Measurements from ENCODE around the gene NMNAT2. TPM values are rescaled to one million over a fixed set of nuclear protein-coding genes. Genes with fewer than 3 reads are reported as not detected.

The NMNAT2 gene
- total RNA-seq, 1 experiment from 2014 or later: 8.2 TPM

- DNase-seq (ENCODE audit: low read depth): no peak
Observed at GRCh38 chr1:183315991-183316758, 102.0 kb downstream of the NMNAT2 start.

- DNase-seq (ENCODE audit: low read depth): no peak
Observed at GRCh38 chr1:183313063-183313462, 105.1 kb downstream of the NMNAT2 start.

GRCh38 chr1:183310753-183311479 lies 107.3 kb downstream of the NMNAT2 start:
- DNase-seq (ENCODE audit: low read depth): peak; percentile 62

- DNase-seq (ENCODE audit: low read depth): no peak
Observed at GRCh38 chr1:183308719-183309118, 109.5 kb downstream of the NMNAT2 start.

- no peak for DNase-seq (ENCODE audit: low read depth)
Observed at GRCh38 chr1:183306317-183307042, 111.7 kb downstream of the NMNAT2 start.

GRCh38 chr1:183304440-183305107 lies 113.6 kb downstream of the NMNAT2 start:
- no peak for DNase-seq (ENCODE audit: low read depth)

GRCh38 chr1:183303901-183304300 lies 114.3 kb downstream of the NMNAT2 start:
- DNase-seq (ENCODE audit: low read depth): peak; percentile 57

GRCh38 chr1:183303323-183303645 lies 114.9 kb downstream of the NMNAT2 start:
- DNase-seq (ENCODE audit: low read depth): peak; percentile 53

- peak; percentile 50 for DNase-seq (ENCODE audit: low read depth)
Observed at GRCh38 chr1:183302452-183303322, 115.5 kb downstream of the NMNAT2 start.

GRCh38 chr1:183301239-183301638 lies 116.9 kb downstream of the NMNAT2 start:
- no peak for DNase-seq (ENCODE audit: low read depth)

- no peak for DNase-seq (ENCODE audit: low read depth)
Observed at GRCh38 chr1:183300828-183301227, 117.4 kb downstream of the NMNAT2 start.

- no peak for DNase-seq (ENCODE audit: low read depth)
Observed at GRCh38 chr1:183300395-183300794, 117.8 kb downstream of the NMNAT2 start.

GRCh38 chr1:183296782-183297181 lies 121.4 kb downstream of the NMNAT2 start:
- no peak for DNase-seq (ENCODE audit: low read depth)

- DNase-seq (ENCODE audit: low read depth): no peak
Observed at GRCh38 chr1:183295521-183295920, 122.7 kb downstream of the NMNAT2 start.

GRCh38 chr1:183293876-183294275 lies 124.3 kb downstream of the NMNAT2 start:
- DNase-seq (ENCODE audit: low read depth): no peak

- no peak for DNase-seq (ENCODE audit: low read depth)
Observed at GRCh38 chr1:183293241-183293640, 124.9 kb downstream of the NMNAT2 start.

GRCh38 chr1:183291802-183292514 lies 126.2 kb downstream of the NMNAT2 start:
- DNase-seq (ENCODE audit: low read depth): peak; percentile 64

GRCh38 chr1:183291216-183291762 lies 126.9 kb downstream of the NMNAT2 start:
- DNase-seq (ENCODE audit: low read depth): no peak

GRCh38 chr1:183290628-183291027 lies 127.6 kb downstream of the NMNAT2 start:
- no peak for DNase-seq (ENCODE audit: low read depth)

- no peak for DNase-seq (ENCODE audit: low read depth)
Observed at GRCh38 chr1:183289051-183289496, 129.1 kb downstream of the NMNAT2 start.

Data from M059J (cell line).